SU-DHL-6 (cell line): ENCODE measurements around the gene MAPK10.

Experiments used
- H2AFZ ChIP-seq: fragments of 200-600 bp; sonication (generic); 2 replicates; pipeline ENCODE4 v1.6.1; 2014; ENCODE audit warnings: low read depth, mild to moderate bottlenecking, moderate library complexity, mixed read lengths, antibody characterized with exemption, low read length; ENCODE audit not compliant: severe bottlenecking
- H3F3A ChIP-seq: fragments of 200-600 bp; shearing (Covaris generic); 2 replicates; pipeline ENCODE4 v1.6.0; 2016; ENCODE audit warnings: antibody characterized with exemption, mild to moderate bottlenecking; ENCODE audit not compliant: insufficient read depth
- H3K27ac ChIP-seq: fragments of 200-600 bp; sonication (generic); 2 replicates; pipeline ENCODE4 v1.5.1; 2016; ENCODE audit warnings: low read depth, mild to moderate bottlenecking, low read length, moderate library complexity, mixed read lengths
- H3K27me3 ChIP-seq: fragments of 200-600 bp; sonication (generic), shearing (Covaris generic); 2 replicates; pipeline ENCODE4 v1.6.0; 2014; ENCODE audit warnings: mild to moderate bottlenecking, low read length
- H3K36me3 ChIP-seq: fragments of 200-600 bp; sonication (generic); 2 replicates; pipeline ENCODE4 v1.6.1; 2014; ENCODE audit warnings: mild to moderate bottlenecking, low read length, mixed read lengths
- H3K4me2 ChIP-seq: fragments of 300-600, 200-600 bp; shearing (Covaris generic), sonication (generic); 2 replicates; pipeline ENCODE4 v1.6.0; 2014; ENCODE audit warnings: low read length, low read depth, mild to moderate bottlenecking; ENCODE audit not compliant: poor library complexity, severe bottlenecking
- H3K4me3 ChIP-seq: fragments of 200-600 bp; sonication (generic); 2 replicates; pipeline ENCODE4 v1.5.1; 2014; ENCODE audit warnings: antibody characterized with exemption, low read length, mild to moderate bottlenecking, mixed read lengths; ENCODE audit not compliant: insufficient read depth, poor library complexity, severe bottlenecking
- H3K79me2 ChIP-seq: fragments of 200-600 bp; sonication (generic); 2 replicates; pipeline ENCODE4 v1.6.1; 2014; ENCODE audit warnings: mild to moderate bottlenecking, low read length, moderate library complexity; ENCODE audit not compliant: insufficient read depth
- H3K9ac ChIP-seq: fragments of 200-600 bp; sonication (generic); 2 replicates; pipeline ENCODE4 v1.7.0; 2014; ENCODE audit warnings: mild to moderate bottlenecking, low read length
- H3K9me2 ChIP-seq: fragments of 200-600 bp; sonication (generic); replicated peaks from 2 replicates; pipeline ENCODE4 v1.6.1; 2014; ENCODE audit warnings: low read length; ENCODE audit not compliant: insufficient read depth
- H3K9me3 ChIP-seq: fragments of 200-600 bp; sonication (generic); 2 replicates; pipeline ENCODE4 v1.6.1; 2014; ENCODE audit warnings: low read length, mixed read lengths; ENCODE audit not compliant: insufficient read depth
- H4K20me1 ChIP-seq: fragments of 200-600 bp; sonication (generic); 2 replicates; pipeline ENCODE4 v1.6.1; 2014; ENCODE audit warnings: low read depth, mild to moderate bottlenecking, antibody characterized with exemption, low read length, moderate library complexity, mixed read lengths
- EZH2phosphoT487 ChIP-seq: fragments of 200-600 bp; sonication (generic), shearing (Covaris generic); conservative IDR thresholded peaks from 2 replicates; pipeline ENCODE4 v1.6.1; 2018; ENCODE audit warnings: mild to moderate bottlenecking, antibody characterized with exemption, low read length, moderate library complexity, mixed read lengths
- TF ChIP-seq, protein P1 (sequence below): fragments of 200-600 bp; sonication (generic); IDR thresholded peaks from one replicate; pipeline ENCODE4 v1.5.1; 2017; ENCODE audit warnings: antibody characterized with exemption, mild to moderate bottlenecking, low read length, moderate library complexity; ENCODE audit not compliant: insufficient read depth, poor library complexity, severe bottlenecking

MAPK10 gene

DNA sequence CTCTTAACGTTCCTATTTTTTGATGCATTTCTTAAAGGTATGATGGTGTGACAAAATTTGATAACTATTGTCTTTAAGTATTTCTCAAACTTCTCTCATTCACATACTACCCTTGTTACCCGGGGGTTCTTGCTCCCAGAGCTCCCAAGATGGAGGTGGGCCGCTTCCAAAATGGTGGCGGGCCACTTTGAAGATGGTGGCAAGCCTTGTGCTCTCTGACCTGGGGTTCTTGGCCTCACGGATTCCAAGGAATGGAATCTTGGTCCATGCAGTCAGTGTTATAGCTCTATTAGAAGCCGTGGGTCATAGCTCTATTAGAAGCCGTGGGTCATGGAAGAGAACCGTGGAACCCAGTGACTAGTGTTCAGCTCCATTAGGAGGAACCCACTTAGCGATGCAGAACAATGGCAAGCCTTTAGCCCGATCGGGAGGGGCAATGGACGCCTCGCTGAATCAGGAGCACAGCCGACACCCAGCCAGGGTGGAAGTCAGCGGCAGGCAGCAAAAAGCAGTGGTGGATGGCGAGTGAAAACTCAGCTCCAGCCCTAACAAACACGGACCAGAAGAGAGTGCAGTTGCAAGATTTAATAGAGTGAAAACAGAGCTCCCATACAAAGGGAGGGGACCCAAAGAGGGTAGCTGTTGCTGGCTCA lies 403.4 kb downstream of the MAPK10 start:
- H3K4me3 ChIP-seq = no peak overlapping the region
- H3K79me2 ChIP-seq = no peaks in the 10 kb centered on the region
- TF ChIP-seq EZH2phosphoT487 = no peak
- TF ChIP-seq, protein P1, sequence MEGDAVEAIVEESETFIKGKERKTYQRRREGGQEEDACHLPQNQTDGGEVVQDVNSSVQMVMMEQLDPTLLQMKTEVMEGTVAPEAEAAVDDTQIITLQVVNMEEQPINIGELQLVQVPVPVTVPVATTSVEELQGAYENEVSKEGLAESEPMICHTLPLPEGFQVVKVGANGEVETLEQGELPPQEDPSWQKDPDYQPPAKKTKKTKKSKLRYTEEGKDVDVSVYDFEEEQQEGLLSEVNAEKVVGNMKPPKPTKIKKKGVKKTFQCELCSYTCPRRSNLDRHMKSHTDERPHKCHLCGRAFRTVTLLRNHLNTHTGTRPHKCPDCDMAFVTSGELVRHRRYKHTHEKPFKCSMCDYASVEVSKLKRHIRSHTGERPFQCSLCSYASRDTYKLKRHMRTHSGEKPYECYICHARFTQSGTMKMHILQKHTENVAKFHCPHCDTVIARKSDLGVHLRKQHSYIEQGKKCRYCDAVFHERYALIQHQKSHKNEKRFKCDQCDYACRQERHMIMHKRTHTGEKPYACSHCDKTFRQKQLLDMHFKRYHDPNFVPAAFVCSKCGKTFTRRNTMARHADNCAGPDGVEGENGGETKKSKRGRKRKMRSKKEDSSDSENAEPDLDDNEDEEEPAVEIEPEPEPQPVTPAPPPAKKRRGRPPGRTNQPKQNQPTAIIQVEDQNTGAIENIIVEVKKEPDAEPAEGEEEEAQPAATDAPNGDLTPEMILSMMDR = no peak
- H3F3A ChIP-seq = no peaks in the 10 kb centered on the region
- H3K9ac ChIP-seq = no peak overlapping the region
- H3K27me3 ChIP-seq = no peaks in the 10 kb centered on the region
- no peaks in the 10 kb centered on the region for H3K36me3 ChIP-seq
- H3K4me2 ChIP-seq = no peak overlapping the region
- H4K20me1 ChIP-seq = no peaks in the 10 kb centered on the region
- H3K9me2 ChIP-seq = no peaks in the 10 kb centered on the region
- no peak overlapping the region for H3K27ac ChIP-seq
- no peaks in the 10 kb centered on the region for H3K9me3 ChIP-seq
- H2AFZ ChIP-seq = no peak overlapping the region

DNA sequence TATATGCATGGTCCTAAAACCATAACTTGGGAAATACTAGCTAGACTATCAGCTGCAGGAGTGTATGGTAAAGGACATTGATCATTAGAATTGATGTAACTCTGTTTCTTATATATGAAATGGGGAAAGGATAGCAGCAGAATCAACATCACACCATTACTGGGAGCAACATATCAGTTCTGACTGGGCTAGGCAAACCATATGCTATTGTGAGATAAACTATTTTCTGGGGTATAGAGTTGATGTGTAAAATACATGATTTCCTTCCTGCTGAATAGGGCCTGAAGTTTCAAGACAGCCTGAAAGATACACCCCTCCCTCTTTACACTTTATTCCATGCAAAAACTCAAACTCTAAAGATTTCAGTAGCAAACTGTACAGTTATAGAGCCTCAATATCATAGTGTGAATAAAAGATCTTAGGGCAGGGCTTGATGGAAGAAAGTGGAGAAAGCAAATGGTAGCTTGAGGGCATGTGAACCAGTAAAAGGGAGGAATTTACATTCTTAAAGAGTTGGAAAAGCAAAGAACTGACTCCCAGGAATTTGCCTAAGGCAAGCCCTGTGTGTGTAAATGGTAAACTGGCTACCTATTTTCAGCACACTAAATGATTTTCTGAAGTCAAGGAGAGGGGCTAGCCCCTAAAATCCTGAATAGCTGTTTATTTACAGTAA lies 404.1 kb downstream of the MAPK10 start:
- Histone ChIP-seq H3K4me2 (no peak overlapping the region), H3K9me2 (no peaks in the 10 kb centered on the region)

DNA sequence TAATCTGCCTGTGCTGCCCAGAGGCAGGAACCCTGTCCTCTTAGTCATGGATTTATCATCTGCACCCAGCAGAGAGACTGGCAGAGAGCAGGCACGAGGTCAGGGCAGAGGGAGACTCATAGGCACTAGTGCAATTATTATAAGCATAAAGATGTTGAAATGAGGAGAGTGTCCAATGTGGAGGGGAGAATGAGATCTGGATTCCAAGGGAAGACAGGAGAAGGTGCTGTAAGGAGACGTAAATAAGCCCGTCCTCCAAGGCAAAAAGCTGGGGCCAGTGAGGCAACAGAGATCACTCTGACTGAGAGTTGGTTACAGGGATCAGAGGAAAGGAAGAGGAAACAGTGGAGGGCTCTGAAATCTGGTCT lies 406.2 kb downstream of the MAPK10 start:
- TF ChIP-seq, protein P1 = no peak
- TF ChIP-seq EZH2phosphoT487 = no peak
- Histone ChIP-seq H3K9me3 (no peaks in the 10 kb centered on the region), H2AFZ (no peak overlapping the region), H3K36me3 (no peaks in the 10 kb centered on the region), H3K27me3 (no peaks in the 10 kb centered on the region), H3K9me2 (no peaks in the 10 kb centered on the region), H3K9ac (no peak overlapping the region), H3K4me3 (no peak overlapping the region), H3K27ac (no peak overlapping the region), H3K4me2 (no peak overlapping the region), H3K79me2 (no peaks in the 10 kb centered on the region), H3F3A (no peaks in the 10 kb centered on the region), H4K20me1 (no peaks in the 10 kb centered on the region)

More for the DNA sequence above, 404.1 kb downstream of the MAPK10 start:
- no peak for TF ChIP-seq EZH2phosphoT487
- TF ChIP-seq, protein P1 = no peak
- Histone ChIP-seq H3F3A (no peaks in the 10 kb centered on the region), H3K4me3 (no peak overlapping the region), H3K9me3 (no peaks in the 10 kb centered on the region), H3K9ac (no peak overlapping the region), H3K27ac (no peak overlapping the region), H4K20me1 (no peaks in the 10 kb centered on the region), H3K36me3 (no peaks in the 10 kb centered on the region), H2AFZ (no peak overlapping the region), H3K27me3 (no peaks in the 10 kb centered on the region), H3K79me2 (no peaks in the 10 kb centered on the region)
